Ovary (tissue), 10 donors: ENCODE data around the gene TCEAL9. TPM values are rescaled to one million over a fixed set of nuclear protein-coding genes. Genes with fewer than 3 reads are reported as not detected.
A peak's percentile ranks its signal among the peaks of the same experiment; 100 is the strongest.

Source experiments
- DNase-seq, 5 donors: peaks; one replicate each; pipeline ENCODE4 v3.0.0-alpha.2; 2019 to 2020
- H3K27ac ChIP-seq, 2 donors: fragments of 200-600 bp; one replicate each; pipeline versions ENCODE4 v1.5.1 to v1.8.0; 2019 to 2022
- H3K27me3 ChIP-seq: fragments of 200-600 bp; one replicate; pipeline ENCODE4 v1.8.0; 2022
- H3K36me3 ChIP-seq: fragments of 200-600 bp; sonication (generic); one replicate; pipeline ENCODE4 v1.5.1; 2019
- H3K4me1 ChIP-seq: one replicate; pipeline ENCODE4 v1.8.1; 2013; ENCODE audit warnings: mild to moderate bottlenecking, moderate library complexity; ENCODE audit not compliant: insufficient read depth
- H3K4me3 ChIP-seq: fragments of 200-600 bp; sonication (generic); one replicate; pipeline ENCODE4 v1.5.1; 2017
- H3K9me3 ChIP-seq, 2 donors: fragments of 200-600 bp in 1 of 2; sonication (generic) in 1 of 2; one replicate each; pipeline versions ENCODE4 v1.5.1 to v1.8.1; 2013 to 2019; ENCODE audit warnings: mild to moderate bottlenecking in 1 of 2, moderate library complexity in 1 of 2
- EP300 ChIP-seq: sonication (generic); formaldehyde crosslinking; IDR thresholded peaks from one replicate; pipeline ENCODE4 v1.6.1; 2017; ENCODE audit warnings: antibody characterized with exemption
- POLR2A ChIP-seq: fragments of 450-650 bp; IDR thresholded peaks from one replicate; pipeline ENCODE4 v1.6.1; 2017; ENCODE audit warnings: antibody characterized with exemption, mild to moderate bottlenecking, moderate library complexity
- WGBS, 3 donors: extraction: QIAGEN DNeasy Blood & Tissue Kit in 1 of 3; methylation state at CpG; one replicate each; pipeline versions ENCODE4 v1.1.5 to v1.1.7; 2013 to 2017; 5-methylcytosine and 5-hydroxymethylcytosine counted together
- intact Hi-C, 4 donors: fragments of 100-400 bp; cut with DNase I; formaldehyde crosslinking; loops; one replicate each; pipeline versions ENCODE4 v1.11.0 to v1.15.1; 2022 to 2023
- long read RNA-seq, 3 donors: library from polyadenylated mRNA in 2 of 3; unstranded in 2 of 3; transcript quantifications; one replicate each; pipeline ENCODE4 v2.0.0 and lab custom pipeline, GENCODE V29; 2021 to 2026
- polyA plus RNA-seq, 2 donors: library from polyadenylated mRNA; stranded (reverse); fragments of 200-250 nt in 1 of 2; fragments of 350-450 nt in 1 of 2; fragmentation: Illumina TruSeq in 1 of 2; extraction: RNeasy Lipid Tissue Mini Kit (QIAGEN cat#74804) in 1 of 2; gene quantifications; one replicate each; pipeline ENCODE4 v1.2.3, GENCODE V29; 2013 to 2014
- total RNA-seq, 7 donors: library from RNA; depleted of rRNA in 2 of 7; stranded (reverse); fragments of >200 nt in 2 of 7; fragmentation: NEBNext Ultra II Directional in 3 of 7; extraction: Animal tissue kit (Norgen Biotek cat#: 25700) in 3 of 7; gene quantifications; one replicate each; pipeline versions ENCODE4 v1.1.0 to v1.2.4, GENCODE V29; 2016 to 2023
- TF ChIP-seq, protein P1 (sequence below), 3 donors: fragments of 450-650 bp in 2 of 3; fragments of 200-600 bp in 1 of 3; IDR thresholded peaks; one replicate each; pipeline versions ENCODE4 v1.5.1 to v1.8.0; 2016 to 2022; ENCODE audit warnings: antibody characterized with exemption in 3 of 3, mild to moderate bottlenecking in 1 of 3
- donor health status: DM: no; HTN: no; CAD: no; lungs with moderate emphysema.
- donor health status: DM: no; HTN: no; CAD: no.
- donor health status: Bipolar disorder and iron deficiency.
- donor health status: DM: yes; HTN: yes; CAD: no.
- donor health status: DM: no; HTN: no; CAD: no.
- donor health status: DM: yes; HTN: yes; CAD: no.

TCEAL9 gene
- 100 to 1,000 TPM in 5 of 7 donors, 10 to 100 TPM in 2; 78.0 to 246 (median 139) TPM for total RNA-seq
- 100 to 1,000 TPM; 216 to 223 TPM for polyA plus RNA-seq
- long read RNA-seq, donor 1, transcript TCEAL9-203 (1 exons, 1,938 nt): minor isoform, 19 of 116 reads
- long read RNA-seq, donor 1, transcript TCEAL9-201 (2 exons, 699 nt): minor isoform, 25 of 116 reads
- long read RNA-seq, donor 1, transcript TCEAL9-202 (3 exons, 1,033 nt): major isoform, 68 of 116 reads
- long read RNA-seq, donor 1, partial matches to known transcripts: 3 of 116 reads
- long read RNA-seq, donor 1, other reads (novel, unspliced or antisense): 1 of 116 reads
- long read RNA-seq, donor 2, transcript TCEAL9-202 (3 exons, 1,033 nt): major isoform, 57 of 92 reads
- long read RNA-seq, donor 2, transcript TCEAL9-203 (1 exons, 1,938 nt): minor isoform, 24 of 92 reads
- long read RNA-seq, donor 2, transcript TCEAL9-201 (2 exons, 699 nt): minor isoform, 11 of 92 reads
- long read RNA-seq, donor 2, partial matches to known transcripts: 0 of 92 reads
- long read RNA-seq, donor 2, other reads (novel, unspliced or antisense): 0 of 92 reads
- long read RNA-seq, donor 3, transcript TCEAL9-201 (2 exons, 699 nt): minor isoform, 17 of 104 reads
- long read RNA-seq, donor 3, transcript TCEAL9-203 (1 exons, 1,938 nt): minor isoform, 10 of 104 reads
- long read RNA-seq, donor 3, transcript TCEAL9-202 (3 exons, 1,033 nt): major isoform, 73 of 104 reads
- long read RNA-seq, donor 3, partial matches to known transcripts: 4 of 104 reads
- long read RNA-seq, donor 3, other reads (novel, unspliced or antisense): 0 of 104 reads

DNA sequence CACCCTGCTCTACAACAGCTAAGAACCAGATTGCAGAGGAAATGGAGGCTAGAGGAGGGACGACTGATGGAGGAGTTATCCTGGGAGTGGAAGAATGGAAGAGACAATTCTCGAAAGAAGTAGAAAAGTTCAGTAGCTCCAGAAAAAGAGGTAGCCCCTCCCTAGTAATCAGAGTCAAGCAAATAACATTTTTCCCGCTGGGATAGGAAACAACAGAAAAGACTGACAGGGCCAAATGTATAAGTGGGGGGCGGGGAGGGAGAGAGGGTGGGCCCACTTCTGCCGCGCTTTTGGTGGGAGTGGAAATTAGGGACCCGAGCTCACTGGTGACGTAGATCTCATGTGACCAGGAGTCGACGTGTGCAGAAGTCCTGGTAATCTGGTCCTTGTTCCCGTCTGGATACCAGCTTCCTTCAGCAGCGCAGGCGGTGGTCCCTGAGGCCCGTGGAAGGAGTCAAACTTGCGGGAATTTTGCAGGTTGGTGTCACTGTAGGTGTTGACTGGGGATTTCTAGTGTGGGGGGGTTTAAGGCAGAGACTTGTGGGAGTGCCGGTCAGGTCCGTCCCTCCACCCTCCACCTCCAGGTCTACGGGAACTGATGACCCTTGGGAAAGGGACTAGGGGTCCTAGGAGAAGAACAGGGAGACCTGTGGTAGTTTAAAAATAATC, at the start of gene TCEAL9:
Gene TCEAL9, plus strand, starts transcription at position 377 of the 669 bp plus-strand sequence. CDS start 1,179 bp downstream, outside the sequence.
- Histone ChIP-seq H3K27ac (peak within 1 kb of the TSS; percentile 87 to 97), H3K27me3 (no peaks in the 10 kb centered on the region), H3K4me1 (no peaks in the 10 kb centered on the region), H3K9me3 (no peaks in the 10 kb centered on the region), H3K4me3 (peak within 1 kb of the TSS; percentile 56), H3K36me3 (no peaks in the 10 kb centered on the region)
- 22 to 29% (median 26%) methylated on average over 18 of the region's 18 CpGs for WGBS, 3 donors
- intact Hi-C loops: no loop called here
- TF ChIP-seq EP300 (no peak), POLR2A (peak; percentile 94)
- peak; percentile 79 to 87 (median 80) for DNase-seq

DNA sequence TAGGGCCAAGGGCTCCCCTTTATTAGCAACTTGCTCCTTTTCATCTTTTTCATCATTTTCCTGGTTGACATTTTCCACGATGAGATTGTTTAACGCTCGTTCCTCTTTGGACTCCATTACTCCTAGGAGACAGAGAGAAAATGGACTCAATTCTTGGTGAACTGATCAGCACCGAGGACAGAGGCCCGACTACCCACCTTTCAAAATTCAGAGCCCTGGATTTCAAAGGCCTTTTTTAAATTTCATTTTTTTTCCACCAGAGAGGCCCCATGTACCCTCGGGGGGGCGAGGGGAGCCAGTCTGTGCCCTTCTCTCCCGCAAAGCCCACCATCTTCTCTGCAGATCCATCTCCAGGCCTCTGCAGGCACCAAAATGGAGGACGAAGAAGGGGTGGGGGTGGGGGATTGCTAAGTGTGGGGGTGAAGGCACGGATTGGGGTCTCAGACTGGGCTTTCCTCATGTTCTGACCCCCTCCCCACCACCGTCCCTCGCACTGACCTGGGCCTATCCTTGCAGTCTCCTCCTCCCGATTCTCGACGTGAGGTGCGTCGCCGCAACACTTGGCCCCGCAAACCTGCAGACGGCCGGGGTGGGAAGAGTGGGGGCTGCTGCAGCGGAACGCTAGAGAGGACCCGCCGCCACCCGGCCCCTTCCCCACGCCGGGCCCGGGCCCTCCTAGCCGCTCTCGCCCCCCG, 46.3 kb upstream of the TCEAL9 start:
- peak overlapping the region; percentile 57 for H3K4me3 ChIP-seq
- TF ChIP-seq EP300 (no peak), POLR2A (no peak)
- TF ChIP-seq, protein P1, sequence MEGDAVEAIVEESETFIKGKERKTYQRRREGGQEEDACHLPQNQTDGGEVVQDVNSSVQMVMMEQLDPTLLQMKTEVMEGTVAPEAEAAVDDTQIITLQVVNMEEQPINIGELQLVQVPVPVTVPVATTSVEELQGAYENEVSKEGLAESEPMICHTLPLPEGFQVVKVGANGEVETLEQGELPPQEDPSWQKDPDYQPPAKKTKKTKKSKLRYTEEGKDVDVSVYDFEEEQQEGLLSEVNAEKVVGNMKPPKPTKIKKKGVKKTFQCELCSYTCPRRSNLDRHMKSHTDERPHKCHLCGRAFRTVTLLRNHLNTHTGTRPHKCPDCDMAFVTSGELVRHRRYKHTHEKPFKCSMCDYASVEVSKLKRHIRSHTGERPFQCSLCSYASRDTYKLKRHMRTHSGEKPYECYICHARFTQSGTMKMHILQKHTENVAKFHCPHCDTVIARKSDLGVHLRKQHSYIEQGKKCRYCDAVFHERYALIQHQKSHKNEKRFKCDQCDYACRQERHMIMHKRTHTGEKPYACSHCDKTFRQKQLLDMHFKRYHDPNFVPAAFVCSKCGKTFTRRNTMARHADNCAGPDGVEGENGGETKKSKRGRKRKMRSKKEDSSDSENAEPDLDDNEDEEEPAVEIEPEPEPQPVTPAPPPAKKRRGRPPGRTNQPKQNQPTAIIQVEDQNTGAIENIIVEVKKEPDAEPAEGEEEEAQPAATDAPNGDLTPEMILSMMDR (IDR thresholded peaks at IDR 0.05): no peak
- 36 to 43% (median 39%) methylated on average over 31 to 32 of the region's 32 CpGs for WGBS, 3 donors
- intact Hi-C loops: no loop called here
- H3K27ac ChIP-seq: peak overlapping the region; percentile 66 to 86
- peak in 2 of 5 donors; percentile 30 to 46 for DNase-seq
- H3K27me3 ChIP-seq: no peaks in the 10 kb centered on the region
- no peaks in the 10 kb centered on the region for H3K4me1 ChIP-seq
- H3K36me3 ChIP-seq: no peaks in the 10 kb centered on the region
- H3K9me3 ChIP-seq: no peaks in the 10 kb centered on the region

DNA sequence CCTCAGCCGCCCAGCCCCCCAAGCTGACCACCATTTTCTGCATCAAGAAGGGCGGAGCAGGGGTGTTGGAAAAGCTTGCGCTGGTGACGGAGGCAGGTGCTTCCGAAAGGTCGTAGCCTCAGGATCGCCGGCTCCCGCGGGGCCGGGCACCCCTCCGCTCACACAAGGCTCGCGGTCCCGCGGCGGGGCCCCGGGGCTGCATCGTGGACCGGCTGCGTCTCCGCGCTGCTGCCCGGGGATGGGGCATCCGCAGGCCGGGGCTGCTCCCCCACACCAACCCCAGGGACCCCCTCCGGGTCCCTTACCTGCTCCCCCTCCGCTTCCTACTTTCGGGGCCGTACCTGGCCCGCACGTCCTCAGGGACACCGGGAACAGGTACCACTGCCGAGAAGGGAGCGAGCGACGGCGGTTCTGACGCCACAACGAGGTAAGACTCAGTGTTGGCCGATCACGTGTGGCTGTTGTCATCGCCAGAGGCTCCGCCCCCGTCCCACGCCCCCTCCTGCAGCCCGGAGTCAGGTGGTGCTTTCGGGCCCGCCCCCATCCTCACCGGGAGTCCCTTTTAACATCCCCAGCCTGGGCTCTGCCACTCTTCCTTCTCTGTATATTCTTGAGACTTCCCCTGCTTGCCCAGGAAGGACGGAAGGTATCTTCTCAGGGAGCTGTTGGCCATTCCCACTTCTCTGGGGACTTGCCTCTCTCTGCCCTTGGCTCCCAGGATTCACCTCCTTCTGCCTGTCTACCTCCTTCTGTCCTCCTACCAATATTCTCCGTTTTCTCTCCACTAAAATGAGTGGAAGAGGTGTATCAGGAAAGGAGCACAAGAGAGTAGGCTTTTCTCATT, 45.5 kb upstream of the TCEAL9 start, which contains the start of gene BEX2:
Gene BEX2, minus strand, starts transcription at position 436 of the 844 bp plus-strand sequence. CDS start 1,014 bp downstream, outside the sequence.
- Histone ChIP-seq H3K4me1 (no peaks in the 10 kb centered on the region), H3K36me3 (no peaks in the 10 kb centered on the region), H3K27ac (peak within 1 kb of the TSS; percentile 66 to 86), H3K27me3 (no peaks in the 10 kb centered on the region), H3K4me3 (peak within 1 kb of the TSS; percentile 57), H3K9me3 (no peaks in the 10 kb centered on the region)
- TF ChIP-seq EP300 (no peak), POLR2A (peak; percentile 83)
- 25 to 32% (median 29%) methylated on average over 23 to 52 of the region's 52 CpGs for WGBS, 3 donors
- DNase-seq: peak; percentile 85 to 90 (median 87)
- intact Hi-C loops: no loop called here

DNA sequence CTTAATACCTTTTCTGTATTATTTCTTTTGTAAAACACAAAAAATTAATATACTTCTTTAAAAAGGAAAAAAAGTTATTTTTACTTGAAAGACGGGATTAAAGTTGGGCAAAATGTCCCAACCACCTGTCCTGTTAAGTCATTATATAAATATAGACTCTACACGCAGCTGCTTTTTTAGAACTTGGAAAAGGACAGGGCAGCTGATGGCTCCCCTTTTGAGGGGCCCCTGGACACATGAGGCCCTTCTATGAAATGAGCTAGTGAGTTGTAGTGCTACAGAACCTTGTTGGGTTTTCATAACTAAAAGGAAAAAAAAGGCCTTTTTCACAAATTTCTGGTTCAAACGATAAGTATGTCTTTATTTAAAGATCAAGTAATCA, 44.9 kb upstream of the TCEAL9 start:
- DNase-seq: no peak
- no peaks in the 10 kb centered on the region for H3K27me3 ChIP-seq
- intact Hi-C loops: no loop called here
- 51 to 63% (median 56%) methylated on average over 3 of the region's 3 CpGs for WGBS, 3 donors
- TF ChIP-seq EP300 (no peak), POLR2A (no peak)
- TF ChIP-seq, protein P1 (IDR thresholded peaks at IDR 0.05): no peak
- no peak overlapping the region for H3K27ac ChIP-seq
- H3K4me1 ChIP-seq: no peaks in the 10 kb centered on the region
- no peaks in the 10 kb centered on the region for H3K36me3 ChIP-seq
- H3K4me3 ChIP-seq: no peak overlapping the region
- no peaks in the 10 kb centered on the region for H3K9me3 ChIP-seq
